Smooth muscle cell (in vitro differentiated cells): ENCODE data around the gene CREG1. TPM values are rescaled to one million over a fixed set of nuclear protein-coding genes. Genes with fewer than 3 reads are reported as not detected.

Source experiments
- DNase-seq: peaks from one replicate; lab custom pipeline; 2025; ENCODE audit not compliant: unreplicated experiment; lab: John Stamatoyannopoulos, UW
- H2AFZ ChIP-seq: fragments of 200-600 bp; sonication (generic); 2 replicates; pipeline ENCODE4 v1.6.0; 2016; ENCODE audit warnings: antibody characterized with exemption, low read depth, mild to moderate bottlenecking
- H3F3A ChIP-seq: fragments of 200-600 bp; sonication (generic); 2 replicates; pipeline ENCODE4 v1.6.0; 2017; ENCODE audit warnings: antibody characterized with exemption, low read depth
- H3K27ac ChIP-seq: fragments of 200-600 bp; sonication (generic); 2 replicates; pipeline ENCODE4 v1.5.1; 2016; ENCODE audit warnings: low read depth, mild to moderate bottlenecking
- H3K27me3 ChIP-seq: fragments of 200-600 bp; sonication (generic); 2 replicates; pipeline ENCODE4 v1.6.1; 2016; ENCODE audit warnings: low read depth, mild to moderate bottlenecking
- H3K36me3 ChIP-seq: fragments of 200-600 bp; sonication (generic); 2 replicates; pipeline ENCODE4 v1.5.1; 2016; ENCODE audit warnings: low read depth
- H3K4me1 ChIP-seq: fragments of 200-600 bp; sonication (generic); 2 replicates; pipeline ENCODE4 v1.5.1; 2016; ENCODE audit warnings: low read depth
- H3K4me2 ChIP-seq: fragments of 200-600 bp; sonication (generic); 2 replicates; pipeline ENCODE4 v1.6.0; 2016; ENCODE audit warnings: mild to moderate bottlenecking
- H3K4me3 ChIP-seq: fragments of 200-600 bp; sonication (generic); 2 replicates; pipeline ENCODE4 v1.5.1; 2016; ENCODE audit warnings: mild to moderate bottlenecking
- H3K79me2 ChIP-seq: fragments of 200-600 bp; sonication (generic); 2 replicates; pipeline ENCODE4 v1.6.0; 2016; ENCODE audit warnings: low read depth, mild to moderate bottlenecking
- H3K9ac ChIP-seq: fragments of 200-600 bp; sonication (generic); 2 replicates; pipeline ENCODE4 v1.6.0; 2016; ENCODE audit warnings: low read depth
- H3K9me3 ChIP-seq: fragments of 200-600 bp; sonication (generic); replicated peaks from 2 replicates; pipeline ENCODE4 v1.5.1; 2016; ENCODE audit warnings: low read depth
- H4K20me1 ChIP-seq: fragments of 200-600 bp; sonication (generic); 2 replicates; pipeline ENCODE4 v1.6.0; 2016; ENCODE audit warnings: low read depth
- CTCF ChIP-seq: fragments of 200-600 bp; sonication (generic); IDR thresholded peaks from 2 replicates; pipeline ENCODE4 v1.5.1; 2017; ENCODE audit warnings: borderline replicate concordance, mild to moderate bottlenecking, antibody characterized with exemption; ENCODE audit not compliant: insufficient read depth, poor library complexity, severe bottlenecking
- WGBS: methylation state at CpG from one replicate; pipeline ENCODE4 v1.1.7; 2016; ENCODE audit warnings: low lambda C conversion rate; 5-methylcytosine and 5-hydroxymethylcytosine counted together
- polyA plus RNA-seq: library from polyadenylated mRNA; unstranded; fragments of >200 nt; fragmentation: Nextera tagmentation; extraction: Ambion mirVana; gene quantifications from 2 replicates; pipeline ENCODE4 v1.2.1, GENCODE V29; 2016
- total RNA-seq: library from RNA; depleted of rRNA; stranded (reverse); fragments of >200 nt; gene quantifications from 2 replicates; pipeline ENCODE4 v1.2.3, GENCODE V29; 2014

Gene CREG1
- total RNA-seq (76.7 and 80.0 TPM in 2 replicates), polyA plus RNA-seq (43.1 and 45.2 TPM in 2 replicates)

DNA sequence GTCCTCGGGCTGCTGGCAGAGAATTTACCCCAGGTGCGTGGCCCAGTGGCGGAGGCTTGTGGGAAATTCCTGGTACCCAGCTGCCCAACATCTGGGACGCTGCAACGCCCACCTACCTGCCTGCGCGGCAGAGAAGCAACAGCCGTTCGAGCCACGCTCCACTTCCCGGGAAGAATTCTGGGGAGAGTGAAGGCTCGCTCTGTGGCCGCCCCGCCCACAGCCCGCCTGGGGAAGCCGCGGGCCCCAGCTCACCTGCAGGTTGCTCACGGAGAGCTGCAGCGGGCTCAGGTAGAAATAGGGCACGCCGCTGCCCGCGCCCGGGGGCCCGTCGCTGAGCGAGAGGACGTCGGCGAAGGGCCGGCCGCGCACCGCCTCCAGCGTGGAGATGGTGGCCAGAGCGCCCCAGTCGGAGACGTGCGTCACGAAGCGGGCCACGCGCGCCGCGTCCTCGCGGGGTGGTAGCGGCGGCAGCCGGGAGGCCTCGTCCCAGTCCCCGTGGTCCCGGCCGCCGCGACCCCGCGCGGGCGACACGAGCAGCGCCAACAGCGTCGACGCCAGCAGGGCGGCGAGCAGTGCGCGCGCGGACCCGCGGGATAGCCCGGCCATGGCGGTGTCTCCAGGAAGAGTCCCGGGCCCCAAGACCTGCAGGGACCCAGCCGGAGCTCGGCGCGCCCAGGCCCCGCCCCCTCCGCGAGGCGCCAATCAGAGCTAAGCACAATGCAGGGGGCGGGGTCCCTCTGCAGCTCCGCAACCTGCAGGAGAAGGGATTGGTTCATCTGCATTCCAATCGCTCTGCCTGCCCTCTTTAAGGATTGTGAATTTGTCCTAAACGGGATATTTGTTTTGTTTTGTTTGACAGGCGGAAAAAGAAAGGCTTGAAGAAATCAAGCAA is at the start of gene CREG1:
TSS of gene CREG1 (minus strand) at position 627 of the 892 bp plus-strand sequence.
- Histone ChIP-seq H3K9me3 (no peaks in the 10 kb centered on the region), H3K79me2 (no peaks in the 10 kb centered on the region), H3K4me2 (peak within 1 kb of the TSS; percentile 99), H2AFZ (peak within 1 kb of the TSS; percentile 95), H3K27me3 (no peaks in the 10 kb centered on the region), H3F3A (no peaks in the 10 kb centered on the region), H4K20me1 (no peaks in the 10 kb centered on the region), H3K4me1 (peaks cover 16% of the 10 kb centered on the region), H3K27ac (no peak within 1 kb of the TSS), H3K9ac (peak within 1 kb of the TSS; percentile 19), H3K4me3 (peak within 1 kb of the TSS; percentile 76), H3K36me3 (no peaks in the 10 kb centered on the region)
- DNase-seq = peak; percentile 68
- no peak for TF ChIP-seq CTCF
- 2% methylated on average over 82 of the region's 90 CpGs for WGBS

GRCh38 chr1:167602840-167603239 is 49.3 kb upstream of the CREG1 start:
- Histone ChIP-seq H3K27me3 (no peaks in the 10 kb centered on the region), H3K4me1 (no peaks in the 10 kb centered on the region), H3K4me3 (no peak overlapping the region), H2AFZ (no peak overlapping the region), H3K79me2 (no peaks in the 10 kb centered on the region), H3K27ac (no peak overlapping the region), H3K9me3 (no peaks in the 10 kb centered on the region), H3K36me3 (no peaks in the 10 kb centered on the region), H4K20me1 (no peaks in the 10 kb centered on the region), H3K9ac (no peak overlapping the region), H3K4me2 (no peak overlapping the region), H3F3A (no peaks in the 10 kb centered on the region)
- DNase-seq = no peak
- WGBS = 87% methylated on average over 8 of the region's 8 CpGs
- TF ChIP-seq CTCF = no peak

- H3K36me3 ChIP-seq = no peaks in the 10 kb centered on the region
- H3K27me3 ChIP-seq = no peaks in the 10 kb centered on the region
- H3K4me1 ChIP-seq = no peaks in the 10 kb centered on the region
- no peak overlapping the region for H2AFZ ChIP-seq
- WGBS = 75% methylated on average over 8 of the region's 8 CpGs
- no peaks in the 10 kb centered on the region for H4K20me1 ChIP-seq
- H3K9me3 ChIP-seq = no peaks in the 10 kb centered on the region
- TF ChIP-seq CTCF = no peak
- DNase-seq = no peak
- no peak overlapping the region for H3K27ac ChIP-seq
- H3K79me2 ChIP-seq = no peaks in the 10 kb centered on the region
- H3K9ac ChIP-seq = no peak overlapping the region
- H3F3A ChIP-seq = no peaks in the 10 kb centered on the region
- no peak overlapping the region for H3K4me3 ChIP-seq
- H3K4me2 ChIP-seq = no peak overlapping the region
These were observed 48.2 kb upstream of the CREG1 start for GRCh38 chr1:167601442-167602383.
